Measurements from ENCODE around the gene NAGK.
"Not testable (repeated sequence)": the region's sequence is repeated elsewhere in the genome, so short reads cannot be mapped to it uniquely, and the experiment has no call there.

The NAGK gene

DNA sequence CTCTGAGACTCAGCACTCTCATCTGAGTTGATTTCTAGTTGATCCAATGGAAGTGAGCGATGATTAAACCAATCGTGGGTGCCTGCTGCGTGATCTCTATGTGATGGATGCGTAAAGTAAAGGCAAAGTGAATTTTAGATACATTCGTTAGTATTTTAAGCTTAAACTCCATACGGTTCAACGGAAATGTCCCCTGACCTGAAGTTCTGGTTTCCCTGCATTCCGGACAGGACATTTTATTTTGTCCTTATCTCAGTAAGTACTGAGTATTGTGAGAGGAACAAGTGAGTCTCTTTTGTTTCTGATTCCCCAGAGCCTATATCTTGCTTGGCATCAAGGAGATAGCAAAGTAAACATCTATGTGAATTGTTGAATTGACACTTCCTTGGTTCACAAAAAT lies 32.2 kb upstream of the NAGK start:
- not testable (repeated sequence) for H3K79me2 ChIP-seq (ENCODE audit: control insufficient read depth, insufficient read depth, low read length, poor library complexity); H2BK12ac ChIP-seq (ENCODE audit: low read length); H2BK120ac ChIP-seq (ENCODE audit: insufficient read depth, low read length, poor library complexity); H3K18ac ChIP-seq (ENCODE audit: low read length); H3K4me2 ChIP-seq (ENCODE audit: low read length); H3K36me3 ChIP-seq (ENCODE audit: control insufficient read depth in 1 of 2, insufficient read depth in 2 of 2, low read length in 2 of 2); H4K8ac ChIP-seq (ENCODE audit: low read depth, low read length); H2AFZ ChIP-seq (ENCODE audit: insufficient read depth, low read length, poor library complexity); H4K12ac ChIP-seq (ENCODE audit: low read depth, low read length); H3K4ac ChIP-seq (ENCODE audit: low read depth, low read length); H3K9me3 ChIP-seq (ENCODE audit: insufficient read depth, low read depth, low read length); H2BK5ac ChIP-seq (ENCODE audit: low read depth, low read length, poor library complexity); H3K14ac ChIP-seq (ENCODE audit: low read length); H3K27me3 ChIP-seq (ENCODE audit: insufficient read depth, low read length); H3K4me1 ChIP-seq (ENCODE audit: control insufficient read depth in 1 of 2, insufficient read depth in 2 of 2, low read length in 2 of 2); H3K23ac ChIP-seq (ENCODE audit: low read length); H3K4me3 ChIP-seq (ENCODE audit: low read depth, low read length); H4K91ac ChIP-seq (ENCODE audit: low read depth, low read length); H2AK5ac ChIP-seq (ENCODE audit: low read length); H3K79me1 ChIP-seq (ENCODE audit: low read length); H3K9ac ChIP-seq (ENCODE audit: low read length); H3K27ac ChIP-seq (ENCODE audit: low read depth, low read length)
- DNase-seq, result peak; percentile 82 to 94
- WGBS (ENCODE audit: extremely low coverage, insufficient coverage, insufficient read length), result no CpG with 5 or more reads among the region's 8 CpGs

DNA sequence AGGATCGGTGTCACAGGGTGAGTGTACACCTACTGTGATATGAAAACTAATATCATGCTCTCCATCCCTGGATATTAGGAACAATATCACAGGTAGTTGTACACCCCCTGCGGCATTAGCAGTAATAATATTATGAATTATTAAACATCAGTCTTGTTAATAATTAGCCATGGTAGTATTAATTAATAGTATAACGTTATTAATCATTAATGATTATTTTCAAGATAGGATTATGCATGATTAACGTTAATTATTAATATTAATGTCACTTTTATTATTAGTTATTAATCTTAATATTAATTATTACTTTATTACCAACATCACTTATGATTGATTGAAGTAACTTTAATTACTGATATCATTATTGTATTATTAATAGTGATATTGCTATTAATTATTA lies 26.2 kb upstream of the NAGK start:
- H2AFZ ChIP-seq (ENCODE audit: insufficient read depth, low read length, poor library complexity), result no peak overlapping the region
- no peak overlapping the region for H3K9ac ChIP-seq (ENCODE audit: low read length)
- H3K9me3 ChIP-seq (ENCODE audit: insufficient read depth, low read depth, low read length), result no peaks in the 10 kb centered on the region
- H3K18ac ChIP-seq (ENCODE audit: low read length), result no peak overlapping the region
- no peak overlapping the region for H2BK12ac ChIP-seq (ENCODE audit: low read length)
- no peak overlapping the region for H3K4ac ChIP-seq (ENCODE audit: low read depth, low read length)
- H3K4me3 ChIP-seq (ENCODE audit: low read depth, low read length), result no peak overlapping the region
- no CpG with 5 or more reads among the region's 4 CpGs for WGBS (ENCODE audit: extremely low coverage, insufficient coverage, insufficient read length)
- no peak overlapping the region for H3K23ac ChIP-seq (ENCODE audit: low read length)
- H4K8ac ChIP-seq (ENCODE audit: low read depth, low read length), result no peak overlapping the region
- no peak overlapping the region for H3K27ac ChIP-seq (ENCODE audit: low read depth, low read length)
- H3K27me3 ChIP-seq (ENCODE audit: insufficient read depth, low read length), result no peaks in the 10 kb centered on the region
- H2BK120ac ChIP-seq (ENCODE audit: insufficient read depth, low read length, poor library complexity), result no peak overlapping the region
- DNase-seq, result no peak
- H4K91ac ChIP-seq (ENCODE audit: low read depth, low read length), result no peak overlapping the region
- H3K4me1 ChIP-seq (ENCODE audit: control insufficient read depth in 1 of 2, insufficient read depth in 2 of 2, low read length in 2 of 2), result peaks cover 0 to 9% of the 10 kb centered on the region in 2 experiments
- no peak overlapping the region for H2BK5ac ChIP-seq (ENCODE audit: low read depth, low read length, poor library complexity)
- H3K79me1 ChIP-seq (ENCODE audit: low read length), result no peaks in the 10 kb centered on the region
- H3K79me2 ChIP-seq (ENCODE audit: control insufficient read depth, insufficient read depth, low read length, poor library complexity), result no peaks in the 10 kb centered on the region
- no peak overlapping the region for H4K12ac ChIP-seq (ENCODE audit: low read depth, low read length)
- H2AK5ac ChIP-seq (ENCODE audit: low read length), result no peak overlapping the region
- no peak overlapping the region for H3K14ac ChIP-seq (ENCODE audit: low read length)
- no peak overlapping the region for H3K4me2 ChIP-seq (ENCODE audit: low read length)
- H3K36me3 ChIP-seq (ENCODE audit: control insufficient read depth in 1 of 2, insufficient read depth in 2 of 2, low read length in 2 of 2), result no peaks in the 10 kb centered on the region

DNA sequence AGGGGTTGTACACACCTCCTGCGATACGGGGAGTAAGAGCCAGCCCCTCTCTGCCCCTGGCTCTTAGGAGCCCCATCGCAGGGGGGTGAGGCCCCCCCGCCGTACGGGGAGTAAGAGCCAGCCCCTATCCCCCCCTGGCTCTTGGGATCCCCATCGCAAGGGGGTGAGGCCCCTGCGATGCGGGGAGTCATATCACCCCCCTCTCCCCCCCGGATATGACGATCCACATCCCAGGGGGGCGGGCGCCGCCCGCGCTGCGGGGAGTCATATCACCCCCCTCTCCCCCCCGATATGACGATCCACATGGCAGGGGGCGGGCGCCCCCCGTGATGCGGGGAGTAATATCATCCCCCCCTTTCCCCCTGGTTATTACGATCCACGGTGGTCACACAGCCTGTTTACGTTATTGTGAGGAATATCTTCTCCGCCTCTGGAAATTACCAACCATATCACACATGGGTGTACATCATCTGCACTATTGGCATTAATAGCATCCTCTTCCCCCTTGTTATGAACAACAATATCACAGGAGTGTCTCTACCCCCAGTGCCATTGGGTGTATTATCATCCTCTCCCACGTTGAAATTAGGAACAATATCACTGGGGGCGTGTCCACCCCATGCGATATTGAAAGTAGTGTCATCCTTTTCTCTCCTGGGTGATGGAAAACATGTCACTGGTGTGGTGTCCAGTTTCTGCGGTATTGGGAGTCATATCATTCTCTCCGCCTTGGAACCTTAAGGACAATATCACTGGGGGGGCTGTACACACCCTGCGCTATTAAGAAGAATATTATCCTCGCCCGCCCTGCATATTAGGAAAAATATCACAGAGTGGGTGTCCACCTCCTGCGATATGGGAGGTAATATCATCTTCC lies 24.7 kb upstream of the NAGK start:
- Histone ChIP-seq H3K36me3 (ENCODE audit: control insufficient read depth in 1 of 2, insufficient read depth in 2 of 2, low read length in 2 of 2) (no peaks in the 10 kb centered on the region), H3K9me3 (ENCODE audit: insufficient read depth, low read depth, low read length) (no peaks in the 10 kb centered on the region), H3K18ac (ENCODE audit: low read length) (no peak overlapping the region), H3K14ac (ENCODE audit: low read length) (no peak overlapping the region), H2BK12ac (ENCODE audit: low read length) (no peak overlapping the region), H2BK5ac (ENCODE audit: low read depth, low read length, poor library complexity) (no peak overlapping the region), H3K4me3 (ENCODE audit: low read depth, low read length) (no peak overlapping the region), H4K8ac (ENCODE audit: low read depth, low read length) (no peak overlapping the region), H3K4ac (ENCODE audit: low read depth, low read length) (no peak overlapping the region), H4K12ac (ENCODE audit: low read depth, low read length) (no peak overlapping the region), H3K79me1 (ENCODE audit: low read length) (peaks cover 7% of the 10 kb centered on the region), H3K4me2 (ENCODE audit: low read length) (no peak overlapping the region), H2AK5ac (ENCODE audit: low read length) (no peak overlapping the region), H2AFZ (ENCODE audit: insufficient read depth, low read length, poor library complexity) (no peak overlapping the region), H2BK120ac (ENCODE audit: insufficient read depth, low read length, poor library complexity) (no peak overlapping the region), H3K23ac (ENCODE audit: low read length) (no peak overlapping the region), H3K9ac (ENCODE audit: low read length) (no peak overlapping the region), H3K4me1 (ENCODE audit: control insufficient read depth in 1 of 2, insufficient read depth in 2 of 2, low read length in 2 of 2) (peaks cover 10 to 23% of the 10 kb centered on the region in 2 experiments), H4K91ac (ENCODE audit: low read depth, low read length) (no peak overlapping the region), H3K27ac (ENCODE audit: low read depth, low read length) (no peak overlapping the region), H3K79me2 (ENCODE audit: control insufficient read depth, insufficient read depth, low read length, poor library complexity) (no peaks in the 10 kb centered on the region), H3K27me3 (ENCODE audit: insufficient read depth, low read length) (no peaks in the 10 kb centered on the region)
- no CpG with 5 or more reads among the region's 36 CpGs for WGBS (ENCODE audit: extremely low coverage, insufficient coverage, insufficient read length)
- DNase-seq, result no peak

DNA sequence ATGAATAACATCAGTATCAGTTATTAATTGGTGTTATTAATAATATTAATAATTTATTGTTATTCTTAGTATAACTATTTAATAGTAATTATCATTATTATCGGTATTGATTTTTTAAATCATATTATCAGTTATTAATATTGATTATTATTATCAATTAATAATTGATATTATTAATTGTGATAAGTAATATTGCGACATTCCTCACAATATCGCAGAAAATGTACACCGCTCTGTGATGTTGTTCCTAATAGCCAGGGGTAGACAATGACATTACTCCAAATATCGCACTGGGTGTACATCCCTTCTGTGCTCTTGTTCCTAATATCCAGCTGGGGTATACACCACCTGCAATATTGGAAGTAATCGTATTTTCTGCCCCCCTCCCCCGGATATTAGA lies 23.3 kb upstream of the NAGK start:
- Histone ChIP-seq H2AK5ac (ENCODE audit: low read length) (no peak overlapping the region), H2BK12ac (ENCODE audit: low read length) (no peak overlapping the region), H3K23ac (ENCODE audit: low read length) (no peak overlapping the region), H3K27me3 (ENCODE audit: insufficient read depth, low read length) (no peaks in the 10 kb centered on the region), H3K4me1 (ENCODE audit: control insufficient read depth in 1 of 2, insufficient read depth in 2 of 2, low read length in 2 of 2) (peaks cover 21 to 36% of the 10 kb centered on the region in 2 experiments), H2BK120ac (ENCODE audit: insufficient read depth, low read length, poor library complexity) (no peak overlapping the region), H4K12ac (ENCODE audit: low read depth, low read length) (no peak overlapping the region), H2AFZ (ENCODE audit: insufficient read depth, low read length, poor library complexity) (no peak overlapping the region), H3K79me1 (ENCODE audit: low read length) (peaks cover 9% of the 10 kb centered on the region), H3K79me2 (ENCODE audit: control insufficient read depth, insufficient read depth, low read length, poor library complexity) (no peaks in the 10 kb centered on the region), H3K36me3 (ENCODE audit: control insufficient read depth in 1 of 2, insufficient read depth in 2 of 2, low read length in 2 of 2) (no peaks in the 10 kb centered on the region), H3K9ac (ENCODE audit: low read length) (no peak overlapping the region), H2BK5ac (ENCODE audit: low read depth, low read length, poor library complexity) (no peak overlapping the region), H3K4me2 (ENCODE audit: low read length) (no peak overlapping the region), H3K27ac (ENCODE audit: low read depth, low read length) (no peak overlapping the region), H4K8ac (ENCODE audit: low read depth, low read length) (no peak overlapping the region), H3K14ac (ENCODE audit: low read length) (no peak overlapping the region), H3K4ac (ENCODE audit: low read depth, low read length) (no peak overlapping the region), H3K9me3 (ENCODE audit: insufficient read depth, low read depth, low read length) (no peaks in the 10 kb centered on the region), H4K91ac (ENCODE audit: low read depth, low read length) (no peak overlapping the region), H3K4me3 (ENCODE audit: low read depth, low read length) (no peak overlapping the region), H3K18ac (ENCODE audit: low read length) (no peak overlapping the region)
- no peak for DNase-seq
- no CpG with 5 or more reads among the region's 7 CpGs for WGBS (ENCODE audit: extremely low coverage, insufficient coverage, insufficient read length)

All from trophoblast cell (in vitro differentiated cells and primary cell).